Body of pancreas (tissue), 4 donors: ENCODE measurements around the gene NCAPD2.

Source experiments
- POLR2A ChIP-seq, 3 donors: fragments of 450-650 bp; IDR thresholded peaks; one replicate each; pipeline ENCODE4 v1.6.1; 2016; ENCODE audit warnings: antibody characterized with exemption in 3 of 3, mild to moderate bottlenecking in 2 of 3
- TF ChIP-seq, protein P1 (sequence below), 7 experiments: fragments of 450-650 bp in 4 of 7; fragments of 200-600 bp in 3 of 7; sonication (generic) in 3 of 7; IDR thresholded peaks; one replicate each; pipeline ENCODE4 v1.5.1; 2016 to 2019; ENCODE audit warnings: antibody characterized with exemption in 7 of 7

DNA sequence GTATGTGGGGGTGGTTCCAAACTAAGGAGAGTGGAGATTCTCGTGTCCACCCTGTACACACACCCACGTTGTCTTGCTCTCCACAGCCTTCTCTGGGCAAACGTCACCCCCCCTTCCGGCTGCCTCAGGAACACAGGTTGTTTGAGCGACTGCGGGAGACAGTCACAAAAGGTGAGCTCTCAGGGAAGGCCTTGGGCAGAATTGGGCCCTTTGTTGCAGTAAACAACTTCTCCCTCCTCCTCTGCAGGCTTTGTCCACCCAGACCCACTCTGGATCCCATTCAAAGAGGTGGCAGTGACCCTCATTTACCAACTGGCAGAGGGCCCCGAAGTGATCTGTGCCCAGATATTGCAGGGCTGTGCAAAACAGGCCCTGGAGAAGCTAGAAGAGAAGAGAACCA lies 32.3 kb downstream of the NCAPD2 start:
- TF ChIP-seq, protein P1, sequence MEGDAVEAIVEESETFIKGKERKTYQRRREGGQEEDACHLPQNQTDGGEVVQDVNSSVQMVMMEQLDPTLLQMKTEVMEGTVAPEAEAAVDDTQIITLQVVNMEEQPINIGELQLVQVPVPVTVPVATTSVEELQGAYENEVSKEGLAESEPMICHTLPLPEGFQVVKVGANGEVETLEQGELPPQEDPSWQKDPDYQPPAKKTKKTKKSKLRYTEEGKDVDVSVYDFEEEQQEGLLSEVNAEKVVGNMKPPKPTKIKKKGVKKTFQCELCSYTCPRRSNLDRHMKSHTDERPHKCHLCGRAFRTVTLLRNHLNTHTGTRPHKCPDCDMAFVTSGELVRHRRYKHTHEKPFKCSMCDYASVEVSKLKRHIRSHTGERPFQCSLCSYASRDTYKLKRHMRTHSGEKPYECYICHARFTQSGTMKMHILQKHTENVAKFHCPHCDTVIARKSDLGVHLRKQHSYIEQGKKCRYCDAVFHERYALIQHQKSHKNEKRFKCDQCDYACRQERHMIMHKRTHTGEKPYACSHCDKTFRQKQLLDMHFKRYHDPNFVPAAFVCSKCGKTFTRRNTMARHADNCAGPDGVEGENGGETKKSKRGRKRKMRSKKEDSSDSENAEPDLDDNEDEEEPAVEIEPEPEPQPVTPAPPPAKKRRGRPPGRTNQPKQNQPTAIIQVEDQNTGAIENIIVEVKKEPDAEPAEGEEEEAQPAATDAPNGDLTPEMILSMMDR (IDR thresholded peaks at IDR 0.05) = no peak
- TF ChIP-seq POLR2A (IDR thresholded peaks at IDR 0.05) = no peak
